Motor neuron (in vitro differentiated cells): ENCODE results near the gene NNT. TPM values are rescaled to one million over a fixed set of nuclear protein-coding genes. Genes with fewer than 3 reads are reported as not detected.
A peak's percentile ranks its signal among the peaks of the same experiment; 100 is the strongest.
"Not testable (repeated sequence)": the region's sequence is repeated elsewhere in the genome, so short reads cannot be mapped to it uniquely, and the experiment has no call there.

Source experiments
- ATAC-seq, 8 experiments: fragments of 200-7000 bp; cut with Tn5 transposase; replicated peaks in 6 of 8; 2 replicates each; pipeline ENCODE4 v1.8.0; 2021; ENCODE audit warnings: mild to moderate bottlenecking in 8 of 8, moderate library complexity in 8 of 8
- H3K27ac ChIP-seq, 2 donors: fragments of 250-450 bp; sonication (Bioruptor Pico); 2 replicates each; pipeline ENCODE4 v1.9.0; 2021; ENCODE audit warnings: antibody characterized with exemption in 2 of 2, mild to moderate bottlenecking in 2 of 2, moderate library complexity in 1 of 2
- H3K4me1 ChIP-seq, 2 donors: fragments of 250-450 bp; sonication (Bioruptor Pico); replicated peaks in 1 of 2; 2 replicates each; pipeline ENCODE4 v1.6.1; 2021; ENCODE audit warnings: antibody characterized with exemption in 2 of 2, mild to moderate bottlenecking in 2 of 2, moderate library complexity in 1 of 2
- H3K4me3 ChIP-seq, 5 donors: fragments of 250-450 bp; sonication (Bioruptor Pico); 2 replicates each; pipeline ENCODE4 v1.9.0; 2021; ENCODE audit warnings: antibody characterized with exemption in 5 of 5, mild to moderate bottlenecking in 5 of 5, moderate library complexity in 4 of 5
- WGBS, 10 experiments: fragments of 450-650 bp; shearing (Covaris generic); methylation state at CpG; one replicate each; pipeline ENCODE4 v1.0.0; 2022; 5-methylcytosine and 5-hydroxymethylcytosine counted together
- in situ Hi-C, 9 experiments: fragments of 400-800 bp; cut with MboI; loops; one replicate each; pipeline ENCODE4 v1.15.0; 2021; ENCODE audit warnings: low sequenced_read_pairs in 9 of 9, low pct_unique_long_range_greater_than_20kb in 2 of 9; ENCODE audit not compliant: unreplicated experiment in 9 of 9
- total RNA-seq, 8 experiments: library from RNA; unstranded; fragments of 300-600 nt; gene quantifications; 2 replicates each; pipeline versions ENCODE4 v1.2.3 to v1.2.4, GENCODE V29; 2022

The NNT gene
- total RNA-seq, 8 experiments from 2014 or later = 37.0 to 112 (median 50.4) TPM

DNA sequence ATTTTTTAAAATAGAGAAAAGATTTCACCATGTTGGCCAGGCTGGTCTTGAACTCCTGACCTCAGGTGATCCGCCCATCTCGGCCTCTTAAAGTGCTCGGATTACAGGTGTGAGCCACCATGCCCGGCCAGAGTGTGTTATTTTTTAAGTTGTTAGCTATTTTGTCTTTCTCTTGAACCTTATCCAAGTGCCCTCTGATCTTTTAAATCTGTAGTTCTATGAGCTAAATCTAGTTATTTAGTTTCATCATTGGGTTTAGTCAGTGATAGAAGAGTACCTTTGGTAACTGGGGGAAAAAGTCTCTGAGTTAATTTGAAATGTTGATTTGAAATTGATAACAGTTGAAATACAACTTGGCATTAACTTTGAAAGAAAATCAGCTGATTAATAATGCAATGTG, 88.3 kb downstream of the NNT start:
- in situ Hi-C loops = no loop called here
- Histone ChIP-seq H3K27ac (no peak overlapping the region), H3K4me3 (no peak overlapping the region), H3K4me1 (no peaks in the 10 kb centered on the region)
- ATAC-seq = no peak
- WGBS, 10 experiments = 90 to 100% (median 93%) methylated on average over 1 to 4 of the region's 4 CpGs; no CpG with 5 or more reads in 4 of the 10 experiments

DNA sequence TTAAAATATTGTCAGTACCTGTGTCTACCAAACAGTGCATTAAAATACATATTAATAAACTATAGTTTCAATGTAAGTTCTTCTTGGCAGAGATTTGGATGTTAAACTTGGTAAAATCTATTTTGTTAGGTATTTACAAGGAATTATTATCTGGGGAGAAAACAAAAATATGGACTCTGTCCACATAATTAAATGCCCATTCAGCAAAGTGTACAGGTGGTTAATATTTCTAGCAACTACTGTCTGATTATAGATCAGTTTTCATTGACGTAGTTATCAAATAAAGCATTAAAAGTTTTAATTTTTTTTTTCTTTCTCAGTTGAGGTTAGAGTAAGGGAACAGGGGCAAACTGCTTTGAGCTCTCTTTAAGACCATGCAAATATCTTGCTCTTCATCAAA, 88.9 kb downstream of the NNT start:
- no peak overlapping the region for H3K4me3 ChIP-seq
- no peaks in the 10 kb centered on the region for H3K4me1 ChIP-seq
- H3K27ac ChIP-seq = no peak overlapping the region
- in situ Hi-C loops = no loop called here
- no peak for ATAC-seq
- 89 to 100% (median 100%) methylated on average over 1 of the region's 1 CpG; no CpG with 5 or more reads in 1 of the 10 experiments for WGBS, 10 experiments

DNA sequence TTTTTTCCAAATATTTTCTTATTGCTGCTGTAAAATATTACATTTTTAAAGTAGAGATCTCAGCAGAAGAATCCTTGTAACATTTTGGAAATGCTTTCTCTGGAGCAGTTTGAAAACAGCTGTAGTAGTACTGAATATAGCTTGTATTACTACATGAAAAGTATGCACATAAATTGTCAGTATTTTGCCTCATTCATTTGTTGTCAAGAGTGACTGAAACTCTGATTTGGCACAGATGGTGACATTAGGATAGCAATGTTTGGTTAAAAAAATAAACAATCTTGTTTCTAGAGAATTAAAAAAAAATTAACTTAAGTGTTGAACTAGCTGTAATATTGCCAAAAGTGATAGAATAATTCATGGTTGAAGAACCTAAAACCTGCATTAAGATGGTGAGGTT, 90.4 kb downstream of the NNT start:
- Histone ChIP-seq H3K4me1 (no peaks in the 10 kb centered on the region), H3K4me3 (no peak overlapping the region), H3K27ac (no peak overlapping the region)
- ATAC-seq = peak in 2 of 8 experiments; percentile 81 to 83
- in situ Hi-C loops = no loop called here

DNA sequence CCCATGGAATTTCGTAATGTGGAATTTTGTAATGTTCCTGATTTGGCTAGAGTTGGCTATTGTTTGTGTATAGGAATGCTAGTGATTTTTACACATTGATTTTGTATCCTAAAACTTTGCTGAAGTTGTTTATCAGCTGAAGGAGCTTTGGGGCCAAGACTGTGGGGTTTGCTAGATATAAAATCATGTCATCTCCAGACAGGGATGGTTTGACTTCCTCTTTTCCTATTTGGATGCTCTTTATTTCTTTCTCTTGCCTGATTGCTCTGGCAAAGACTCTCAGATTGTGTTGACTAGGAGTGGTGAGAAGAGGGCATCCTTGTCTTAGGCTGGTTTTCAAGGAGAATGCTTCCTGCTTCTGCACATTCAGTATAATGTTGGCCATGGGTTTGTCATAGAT, 91.0 kb downstream of the NNT start:
- no peaks in the 10 kb centered on the region for H3K4me1 ChIP-seq
- no peak overlapping the region for H3K27ac ChIP-seq
- no peak overlapping the region for H3K4me3 ChIP-seq
- in situ Hi-C loops = no loop called here
- 38 to 100% (median 93%) methylated on average over 1 of the region's 1 CpG; no CpG with 5 or more reads in 3 of the 10 experiments for WGBS, 10 experiments
- no peak for ATAC-seq

DNA sequence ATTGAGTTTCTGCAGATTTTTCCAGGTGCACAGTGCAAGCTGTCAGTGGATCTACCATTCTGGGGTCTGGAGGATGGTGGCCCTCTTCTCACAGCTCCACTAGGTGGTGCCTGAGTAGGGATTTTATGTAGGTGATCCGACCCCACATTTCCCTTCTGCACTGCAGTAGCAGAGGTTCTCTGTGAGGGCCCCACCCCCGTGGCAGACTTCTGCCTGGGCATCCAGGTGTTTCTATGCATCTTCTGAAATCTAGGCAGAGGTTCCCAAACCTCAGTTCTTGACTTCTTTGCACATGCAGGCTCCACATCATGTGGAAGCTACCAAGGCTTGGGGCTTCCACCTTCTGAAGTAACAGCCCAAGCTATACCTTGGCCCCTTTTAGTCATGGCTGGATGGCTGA, 93.5 kb downstream of the NNT start:
- H3K4me1 ChIP-seq, ATAC-seq, in situ Hi-C loops, H3K27ac ChIP-seq, H3K4me3 ChIP-seq: not testable (repeated sequence)
- 80 to 100% (median 90%) methylated on average over 1 of the region's 2 CpGs; no CpG with 5 or more reads in 6 of the 10 experiments for WGBS, 10 experiments

DNA sequence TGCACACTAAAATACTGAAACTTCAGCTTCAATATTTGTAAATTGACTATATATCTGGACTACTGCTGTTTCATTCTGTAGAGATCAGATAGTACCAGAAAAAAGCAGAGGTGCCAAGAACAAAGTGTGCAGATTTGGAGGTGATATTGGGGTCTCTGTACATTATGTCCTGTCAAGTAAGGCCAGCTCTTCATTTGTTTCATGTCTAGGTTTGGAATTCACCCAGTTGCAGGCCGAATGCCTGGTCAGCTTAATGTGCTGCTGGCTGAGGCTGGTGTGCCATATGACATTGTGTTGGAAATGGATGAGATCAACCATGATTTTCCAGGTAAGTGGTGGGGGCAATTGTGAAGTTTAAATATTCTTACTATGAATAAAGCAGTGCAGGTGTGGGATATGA, 96.9 kb downstream of the NNT start:
- in situ Hi-C loops = no loop called here
- Histone ChIP-seq H3K4me3 (no peak overlapping the region), H3K4me1 (no peaks in the 10 kb centered on the region), H3K27ac (no peak overlapping the region)
- 86 to 100% (median 100%) methylated on average over 1 of the region's 1 CpG; no CpG with 5 or more reads in 6 of the 10 experiments for WGBS, 10 experiments
- no peak for ATAC-seq

DNA sequence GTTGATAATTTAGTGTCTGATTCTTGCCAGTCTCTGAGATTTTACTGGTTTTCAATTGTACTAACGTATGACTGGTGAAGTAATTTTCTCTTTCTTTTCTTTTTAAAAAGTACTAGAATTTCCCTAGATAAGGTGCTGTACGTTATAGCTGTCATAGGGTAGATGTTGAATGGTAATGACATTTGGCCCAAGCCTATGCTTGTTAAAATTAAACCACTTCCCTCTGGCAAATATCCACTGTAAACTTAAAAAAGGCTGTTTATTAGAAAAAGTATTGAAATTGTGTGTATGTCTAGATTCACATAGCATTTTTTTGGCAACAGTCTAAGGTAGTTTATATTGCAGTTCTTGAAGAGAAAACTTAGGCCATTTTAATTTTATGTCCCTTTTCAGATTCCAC, 97.6 kb downstream of the NNT start:
- in situ Hi-C loops = no loop called here
- ATAC-seq = no peak
- Histone ChIP-seq H3K4me3 (no peak overlapping the region), H3K4me1 (no peaks in the 10 kb centered on the region), H3K27ac (no peak overlapping the region)
- 80 to 100% (median 89%) methylated on average over 1 to 2 of the region's 2 CpGs for WGBS, 10 experiments

DNA sequence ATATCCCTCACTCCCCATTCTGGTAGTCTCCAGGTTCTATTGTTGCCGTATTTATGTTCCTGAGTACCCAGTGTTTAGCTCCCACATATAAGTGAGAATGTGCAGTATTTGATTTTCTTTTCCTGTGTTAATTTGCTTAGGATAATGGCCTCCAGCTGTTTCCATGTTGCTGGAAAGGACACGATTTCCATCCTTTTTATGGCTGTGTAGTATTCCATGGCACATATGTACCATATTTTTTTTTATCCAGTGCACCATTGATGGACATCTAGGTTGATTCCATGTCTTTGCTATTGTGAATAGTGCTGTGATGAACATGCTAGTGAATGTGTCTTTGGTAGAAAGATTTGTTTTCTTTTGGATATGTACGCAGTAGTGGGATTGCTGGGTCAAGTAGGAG, 98.2 kb downstream of the NNT start:
- Histone ChIP-seq H3K4me3 (no peak overlapping the region), H3K4me1 (no peaks in the 10 kb centered on the region), H3K27ac (no peak overlapping the region)
- in situ Hi-C loops = no loop called here
- WGBS, 10 experiments = 60 to 100% (median 100%) methylated on average over 1 to 3 of the region's 3 CpGs; no CpG with 5 or more reads in 1 of the 10 experiments
- no peak for ATAC-seq

DNA sequence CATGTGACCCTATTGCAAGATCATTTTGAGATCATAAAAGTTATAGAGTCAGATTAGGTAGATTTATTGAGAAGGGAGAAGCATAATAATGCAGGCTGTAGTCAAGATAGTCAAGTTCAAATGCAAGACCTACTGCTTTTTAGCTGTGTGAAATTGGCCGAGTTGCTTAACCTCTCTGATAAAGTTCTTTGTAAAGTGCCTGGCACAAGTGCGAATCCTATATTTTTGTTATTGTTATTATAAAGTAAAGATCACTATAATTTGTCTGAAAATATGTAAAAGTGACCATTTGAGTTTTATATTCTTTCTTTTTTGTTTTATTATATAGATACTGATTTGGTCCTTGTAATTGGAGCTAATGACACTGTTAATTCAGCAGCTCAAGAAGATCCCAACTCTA, 99.3 kb downstream of the NNT start:
- no peak for ATAC-seq
- Histone ChIP-seq H3K4me1 (no peaks in the 10 kb centered on the region), H3K4me3 (no peak overlapping the region), H3K27ac (no peak overlapping the region)
- in situ Hi-C loops = no loop called here
- 80 to 100% (median 100%) methylated on average over 1 to 2 of the region's 2 CpGs; no CpG with 5 or more reads in 1 of the 10 experiments for WGBS, 10 experiments

DNA sequence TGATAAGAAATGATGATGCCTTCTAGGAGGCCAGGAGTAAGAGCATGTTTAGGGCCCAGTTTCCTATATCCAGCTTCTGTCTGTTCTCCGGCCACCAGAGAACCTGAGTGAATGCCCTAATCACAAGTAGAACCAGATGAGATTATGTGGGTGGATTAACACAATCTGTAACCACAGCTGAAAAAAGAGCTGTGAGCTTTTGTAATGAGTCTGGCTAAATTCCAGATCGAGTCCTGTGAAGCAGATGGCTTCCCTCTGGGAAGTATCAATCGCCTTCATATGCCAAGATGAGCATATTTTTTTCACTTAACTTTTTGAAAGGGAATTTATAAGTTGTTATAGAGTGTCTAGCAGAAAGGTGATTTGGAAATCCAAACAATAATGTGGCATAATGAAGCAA, 99.8 kb downstream of the NNT start:
- Histone ChIP-seq H3K27ac (no peak overlapping the region), H3K4me1 (no peaks in the 10 kb centered on the region), H3K4me3 (no peak overlapping the region)
- in situ Hi-C loops = no loop called here
- peak in 3 of 8 experiments; percentile 62 to 78 (median 64) for ATAC-seq
- 8 to 92% (median 63%) methylated on average over 1 to 3 of the region's 3 CpGs for WGBS, 10 experiments

DNA sequence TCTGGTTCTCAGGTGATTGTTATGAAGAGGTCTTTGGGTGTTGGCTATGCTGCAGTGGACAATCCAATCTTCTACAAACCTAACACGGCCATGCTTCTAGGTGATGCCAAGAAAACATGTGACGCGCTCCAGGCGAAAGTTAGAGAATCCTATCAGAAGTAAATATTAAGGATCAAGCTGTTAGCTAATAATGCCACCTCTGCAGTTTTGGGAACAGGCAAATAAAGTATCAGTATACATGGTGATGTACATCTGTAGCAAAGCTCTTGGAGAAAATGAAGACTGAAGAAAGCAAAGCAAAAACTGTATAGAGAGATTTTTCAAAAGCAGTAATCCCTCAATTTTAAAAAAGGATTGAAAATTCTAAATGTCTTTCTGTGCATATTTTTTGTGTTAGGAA, 101.3 kb downstream of the NNT start:
- in situ Hi-C loops = no loop called here
- ATAC-seq = no peak
- no peaks in the 10 kb centered on the region for H3K4me1 ChIP-seq
- H3K4me3 ChIP-seq = no peak overlapping the region
- H3K27ac ChIP-seq = no peak overlapping the region
- WGBS, 10 experiments = 86 to 100% (median 99%) methylated on average over 1 to 4 of the region's 4 CpGs

DNA sequence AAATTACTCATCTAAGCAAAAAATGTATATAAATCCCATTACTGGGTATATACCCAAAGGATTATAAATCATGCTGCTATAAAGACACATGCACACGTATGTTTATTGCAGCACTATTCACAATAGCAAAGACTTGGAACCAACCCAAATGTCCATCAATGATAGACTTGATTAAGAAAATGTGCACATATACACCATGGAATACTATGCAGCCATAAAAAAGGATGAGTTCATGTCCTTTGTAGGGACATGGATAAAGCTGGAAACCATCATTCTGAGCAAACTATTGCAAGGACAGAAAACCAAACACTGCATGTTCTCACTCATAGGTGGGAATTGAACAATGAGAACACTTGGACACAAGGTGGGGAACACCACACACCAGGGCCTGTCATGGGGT, 103.6 kb downstream of the NNT start:
- H3K4me1 ChIP-seq, ATAC-seq, H3K4me3 ChIP-seq, in situ Hi-C loops, H3K27ac ChIP-seq: not testable (repeated sequence)
- 80 to 100% (median 86%) methylated on average over 1 of the region's 1 CpG; no CpG with 5 or more reads in 7 of the 10 experiments for WGBS, 10 experiments

DNA sequence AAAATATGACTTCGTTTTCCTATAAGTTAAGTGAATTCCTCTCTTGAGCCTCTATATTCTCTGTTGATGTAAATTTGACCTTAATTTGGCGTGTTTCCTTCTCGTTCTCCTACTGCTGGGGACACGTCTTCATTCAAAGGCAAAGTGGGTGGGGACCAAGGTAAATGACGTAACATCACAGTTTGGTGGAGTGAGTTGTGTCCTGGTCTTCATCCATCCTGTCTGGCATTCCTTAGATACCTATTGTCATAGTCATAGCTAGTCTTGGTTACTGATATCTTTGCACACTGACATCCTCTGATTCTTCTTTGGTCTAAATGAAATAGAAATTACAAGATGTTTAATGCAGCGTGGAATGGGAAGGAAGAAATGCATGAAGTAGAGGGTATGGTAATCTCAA, 108.5 kb downstream of the NNT start:
- no peaks in the 10 kb centered on the region for H3K4me1 ChIP-seq
- in situ Hi-C loops = no loop called here
- H3K27ac ChIP-seq = no peak overlapping the region
- no peak overlapping the region for H3K4me3 ChIP-seq
- no peak for ATAC-seq
- WGBS, 10 experiments = 65 to 100% (median 92%) methylated on average over 2 to 5 of the region's 6 CpGs; no CpG with 5 or more reads in 2 of the 10 experiments

DNA sequence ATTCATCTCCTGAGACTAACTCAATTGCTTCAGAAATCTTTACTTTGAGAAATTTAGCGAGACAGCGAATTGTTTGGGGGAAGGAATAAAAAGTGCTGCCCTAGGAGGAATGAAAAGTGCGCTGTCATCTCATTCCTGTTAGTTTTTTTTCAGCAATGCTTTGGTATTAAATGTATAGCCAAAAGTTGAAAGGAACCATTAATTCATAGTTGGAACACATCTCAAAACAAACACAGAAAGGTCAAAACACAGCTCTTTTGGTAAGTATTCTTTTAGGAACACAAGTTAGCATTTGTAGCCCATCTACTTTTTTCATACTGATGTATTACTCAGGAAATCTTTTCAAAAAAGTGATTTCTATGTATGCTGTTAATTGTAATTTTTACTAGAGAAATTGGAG, 109.1 kb downstream of the NNT start:
- no peaks in the 10 kb centered on the region for H3K4me1 ChIP-seq
- WGBS, 10 experiments = 88 to 100% (median 97%) methylated on average over 2 to 3 of the region's 3 CpGs
- H3K27ac ChIP-seq = no peak overlapping the region
- in situ Hi-C loops = no loop called here
- ATAC-seq = no peak
- no peak overlapping the region for H3K4me3 ChIP-seq
